WERI-Rb-1 (cell line): ENCODE measurements around the gene BPIFB2.

Experiments used
- DNase-seq: peaks from one replicate; pipeline ENCODE4 v3.0.0-alpha.2; 2020
- H3K27ac ChIP-seq: fragments of 250-450 bp; sonication (Bioruptor Pico); 2 replicates; pipeline ENCODE4 v1.5.1; 2020; ENCODE audit warnings: mild to moderate bottlenecking, moderate library complexity
- H3K27me3 ChIP-seq: fragments of 250-450 bp; sonication (Bioruptor Pico); 2 replicates; pipeline ENCODE4 v1.5.1; 2021; ENCODE audit warnings: mild to moderate bottlenecking, low read depth, moderate library complexity; ENCODE audit not compliant: insufficient read depth, severe bottlenecking
- H3K36me3 ChIP-seq: fragments of 250-450 bp; sonication (Bioruptor Pico); 2 replicates; pipeline ENCODE4 v1.5.1; 2020; ENCODE audit warnings: mild to moderate bottlenecking, moderate library complexity
- H3K4me3 ChIP-seq: 2 replicates; pipeline ENCODE4 v1.5.1; 2011; ENCODE audit warnings: low read depth, mild to moderate bottlenecking, control low read depth, low read length
- H3K9me3 ChIP-seq: fragments of 250-450 bp; sonication (Bioruptor Pico); 2 replicates; pipeline ENCODE4 v1.5.1; 2021; ENCODE audit warnings: mild to moderate bottlenecking, moderate library complexity; ENCODE audit not compliant: severe bottlenecking
- TF ChIP-seq, protein P1 (sequence below): IDR thresholded peaks from 2 replicates; pipeline ENCODE4 v1.5.1; 2011; ENCODE audit warnings: low read depth, mild to moderate bottlenecking, control low read depth, inconsistent platforms, low read length

Gene BPIFB2

DNA sequence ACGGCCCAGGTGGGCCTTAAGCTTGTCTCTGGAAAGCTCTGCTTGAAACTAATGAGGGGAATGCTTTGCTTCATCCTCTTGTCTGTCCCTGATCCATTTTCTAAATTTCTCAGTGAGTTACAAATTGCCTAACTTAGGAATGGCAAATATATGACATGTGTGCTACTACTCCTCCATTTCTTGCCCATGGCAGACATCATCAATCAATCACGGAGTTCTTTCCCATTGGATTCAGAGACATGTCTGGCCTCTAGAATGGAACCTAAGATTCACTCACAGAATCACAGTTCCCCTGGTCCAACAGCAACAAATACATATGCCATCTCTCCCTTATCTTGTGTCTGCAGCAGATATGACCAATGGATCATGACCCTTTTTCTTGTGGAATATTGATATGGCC is 65.3 kb downstream of the BPIFB2 start:
- Histone ChIP-seq H3K27ac (no peak overlapping the region), H3K4me3 (no peak overlapping the region), H3K9me3 (no peaks in the 10 kb centered on the region), H3K27me3 (no peaks in the 10 kb centered on the region), H3K36me3 (no peaks in the 10 kb centered on the region)
- DNase-seq = no peak
- TF ChIP-seq, protein P1, sequence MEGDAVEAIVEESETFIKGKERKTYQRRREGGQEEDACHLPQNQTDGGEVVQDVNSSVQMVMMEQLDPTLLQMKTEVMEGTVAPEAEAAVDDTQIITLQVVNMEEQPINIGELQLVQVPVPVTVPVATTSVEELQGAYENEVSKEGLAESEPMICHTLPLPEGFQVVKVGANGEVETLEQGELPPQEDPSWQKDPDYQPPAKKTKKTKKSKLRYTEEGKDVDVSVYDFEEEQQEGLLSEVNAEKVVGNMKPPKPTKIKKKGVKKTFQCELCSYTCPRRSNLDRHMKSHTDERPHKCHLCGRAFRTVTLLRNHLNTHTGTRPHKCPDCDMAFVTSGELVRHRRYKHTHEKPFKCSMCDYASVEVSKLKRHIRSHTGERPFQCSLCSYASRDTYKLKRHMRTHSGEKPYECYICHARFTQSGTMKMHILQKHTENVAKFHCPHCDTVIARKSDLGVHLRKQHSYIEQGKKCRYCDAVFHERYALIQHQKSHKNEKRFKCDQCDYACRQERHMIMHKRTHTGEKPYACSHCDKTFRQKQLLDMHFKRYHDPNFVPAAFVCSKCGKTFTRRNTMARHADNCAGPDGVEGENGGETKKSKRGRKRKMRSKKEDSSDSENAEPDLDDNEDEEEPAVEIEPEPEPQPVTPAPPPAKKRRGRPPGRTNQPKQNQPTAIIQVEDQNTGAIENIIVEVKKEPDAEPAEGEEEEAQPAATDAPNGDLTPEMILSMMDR = no peak
